Caki2 (cell line): ENCODE measurements around the gene CDC42BPB. TPM values are rescaled to one million over a fixed set of nuclear protein-coding genes. Genes with fewer than 3 reads are reported as not detected.

Experiments
- DNase-seq: peaks from one replicate; pipeline ENCODE4 v3.0.0-alpha.2; 2015; ENCODE audit warnings: low read depth
- in situ Hi-C: cut with HindIII; loops from 2 replicates; pipeline ENCODE4 v1.10.0; 2016; ENCODE audit warnings: low sequenced_read_pairs, low pct_unique_long_range_greater_than_20kb, mixed read lengths
- total RNA-seq: library from RNA; depleted of rRNA; stranded (reverse); fragments of >200 nt; shearing (Covaris generic); gene quantifications from 2 replicates; pipeline ENCODE4 v1.2.3, GENCODE V29; 2014; ENCODE audit warnings: low replicate concordance

The CDC42BPB gene
- total RNA-seq, 1 experiment from 2014 or later: 12.9 TPM

GRCh38 chr14:103081951-103082350 is 24.6 kb upstream of the CDC42BPB start:
- in situ Hi-C loops: no loop called here
- no peak for DNase-seq

GRCh38 chr14:103078860-103079587 is 21.7 kb upstream of the CDC42BPB start:
- in situ Hi-C loops: no loop called here
- DNase-seq: no peak

GRCh38 chr14:103078420-103078749 is 21.0 kb upstream of the CDC42BPB start:
- peak; percentile 49 for DNase-seq
- in situ Hi-C loops: no loop called here

- in situ Hi-C loops: no loop called here
- peak; percentile 94 for DNase-seq
These were observed 17.5 kb upstream of the CDC42BPB start for GRCh38 chr14:103074729-103075367.

- in situ Hi-C loops: no loop called here
- DNase-seq: peak; percentile 84
These were observed 16.8 kb upstream of the CDC42BPB start for GRCh38 chr14:103073876-103074728.

GRCh38 chr14:103073367-103073875 is 16.1 kb upstream of the CDC42BPB start:
- DNase-seq: peak; percentile 98
- in situ Hi-C loops: no loop called here

GRCh38 chr14:103072595-103073366 is 15.4 kb upstream of the CDC42BPB start:
- in situ Hi-C loops: no loop called here
- peak; percentile 98 for DNase-seq

DNA sequence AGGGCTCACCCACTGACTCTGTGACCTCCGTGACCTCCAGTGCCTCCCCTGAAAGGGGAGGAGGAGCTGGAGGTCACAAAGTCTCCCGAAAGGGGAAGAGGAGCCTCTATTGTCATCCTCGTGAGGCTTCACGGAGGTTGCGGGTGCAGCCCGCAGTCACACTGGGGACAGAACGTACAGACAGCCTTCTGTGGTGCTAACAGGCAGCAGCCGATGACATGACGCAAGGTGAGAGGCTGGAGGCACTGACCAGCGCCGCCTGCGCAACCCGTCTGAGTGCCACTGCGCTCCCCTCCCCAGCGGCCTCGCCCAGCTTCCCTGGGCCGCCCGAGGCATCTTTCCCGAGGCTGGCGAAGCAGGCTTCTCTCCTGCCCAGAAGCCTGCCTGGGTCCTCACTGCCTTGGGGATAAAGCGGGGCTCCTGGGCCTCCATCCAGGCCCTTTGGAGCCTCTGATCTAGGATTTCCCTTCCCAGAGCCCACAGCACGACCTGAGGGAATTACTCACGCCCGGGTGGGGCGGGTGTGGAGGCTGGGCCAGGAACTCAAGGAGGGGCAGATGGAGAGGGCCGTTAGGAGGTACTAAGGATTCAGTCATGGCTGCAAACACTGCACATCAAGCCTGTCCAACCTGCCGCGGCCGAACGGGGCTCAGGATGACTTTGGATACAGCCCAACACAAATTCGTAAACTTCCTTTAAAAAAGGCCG is 14.3 kb upstream of the CDC42BPB start:
- peak; percentile 81 for DNase-seq
- in situ Hi-C loops: no loop called here

GRCh38 chr14:103070971-103071542 is 13.7 kb upstream of the CDC42BPB start:
- in situ Hi-C loops: no loop called here
- DNase-seq: peak; percentile 80

- in situ Hi-C loops: no loop called here
- DNase-seq: no peak
These were observed 13.0 kb upstream of the CDC42BPB start for GRCh38 chr14:103070263-103070885.

DNA sequence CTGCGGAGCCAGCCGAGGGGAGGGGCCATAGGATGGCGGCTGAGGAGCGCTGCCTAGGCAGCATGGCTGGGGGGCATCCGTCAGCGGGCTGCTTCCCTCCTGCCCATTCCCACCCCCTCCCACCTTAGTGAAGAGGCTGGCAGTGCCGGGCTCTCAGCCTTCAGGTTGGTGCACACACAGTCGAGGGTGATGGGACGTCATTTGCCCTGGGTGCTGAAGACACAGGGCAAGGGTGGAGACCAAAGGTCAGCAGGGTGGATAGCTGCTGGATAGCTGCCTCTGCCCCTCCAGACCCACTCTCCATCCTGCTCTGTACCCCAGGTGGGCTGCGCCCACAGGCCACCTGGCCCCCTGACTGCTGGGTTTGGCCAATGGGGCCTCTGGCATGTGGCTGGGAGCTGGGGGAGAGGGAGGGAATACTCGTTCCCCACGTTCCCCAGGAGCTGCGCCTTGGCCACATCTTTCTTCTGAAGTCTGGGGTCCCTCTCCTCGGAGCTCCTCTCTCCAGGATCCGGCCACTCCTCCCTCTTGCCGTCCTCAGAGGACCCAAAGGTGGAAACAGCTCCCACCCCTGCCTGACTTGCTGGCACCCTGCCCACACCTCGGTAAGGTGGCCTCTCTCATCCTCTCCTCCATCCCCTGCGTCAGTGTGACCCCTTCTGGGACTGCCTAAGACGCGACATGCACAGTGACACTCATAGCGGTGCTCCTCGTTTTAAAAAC is 11.2 kb upstream of the CDC42BPB start:
- in situ Hi-C loops: no loop called here

DNA sequence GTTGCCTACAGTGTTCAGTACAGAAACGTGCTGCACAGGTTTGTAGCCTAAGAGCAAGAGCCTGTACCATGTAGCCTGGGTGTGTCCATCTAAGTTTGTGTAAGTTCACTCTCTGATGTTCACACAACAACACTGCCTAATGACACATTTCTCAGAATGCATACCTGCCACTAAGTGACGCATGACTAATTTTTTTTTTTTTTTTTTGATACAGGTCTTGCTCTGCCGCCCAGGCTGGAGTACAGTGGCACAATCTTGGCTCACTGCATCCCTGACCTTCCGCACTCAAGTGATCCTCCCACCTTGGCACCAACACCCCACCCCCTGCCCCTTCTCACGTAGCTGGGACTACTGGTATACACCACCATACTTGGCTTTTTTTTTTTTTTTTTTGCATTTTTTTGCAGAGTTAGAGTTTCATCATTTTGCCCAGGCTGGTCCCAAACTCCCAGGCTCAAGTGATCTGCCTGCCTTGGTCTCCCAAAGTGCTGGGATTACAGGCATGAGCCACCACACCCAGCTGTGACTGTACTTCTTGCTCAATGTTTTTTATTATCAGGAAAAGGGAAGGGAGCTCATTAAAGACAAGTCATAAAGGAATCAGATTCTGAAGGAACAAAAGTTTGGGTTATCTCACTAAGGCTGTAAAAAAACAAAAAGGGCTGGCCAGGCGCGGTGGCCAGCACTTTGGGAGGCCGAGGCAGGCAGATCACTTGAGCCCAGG is 10.0 kb upstream of the CDC42BPB start:
- in situ Hi-C loops: no loop called here
- DNase-seq: peak; percentile 97

More for the DNA sequence above, 11.2 kb upstream of the CDC42BPB start:
- DNase-seq: no peak

DNA sequence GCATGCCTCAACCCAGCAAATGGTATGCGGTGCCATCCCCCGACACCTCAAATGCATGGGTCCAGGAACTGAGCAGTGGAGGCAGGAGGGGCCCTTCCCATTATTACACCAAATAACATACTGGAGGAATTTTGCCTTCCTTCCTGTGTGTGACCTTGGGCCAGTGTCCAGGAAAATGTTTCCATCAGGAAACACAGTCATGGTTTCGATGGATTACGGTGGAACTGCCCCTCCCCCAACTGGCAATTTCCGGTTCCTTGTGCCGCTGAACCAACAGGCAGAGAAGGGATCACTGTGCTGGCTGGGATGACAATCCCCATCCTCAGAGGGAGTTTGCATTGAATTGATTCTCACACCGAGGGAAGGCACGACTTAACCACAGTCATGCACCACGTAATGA is 9.1 kb upstream of the CDC42BPB start:
- in situ Hi-C loops: no loop called here
- peak; percentile 71 for DNase-seq

- in situ Hi-C loops: no loop called here
- peak; percentile 78 for DNase-seq
These were observed 8.5 kb upstream of the CDC42BPB start for GRCh38 chr14:103065861-103066260.

DNA sequence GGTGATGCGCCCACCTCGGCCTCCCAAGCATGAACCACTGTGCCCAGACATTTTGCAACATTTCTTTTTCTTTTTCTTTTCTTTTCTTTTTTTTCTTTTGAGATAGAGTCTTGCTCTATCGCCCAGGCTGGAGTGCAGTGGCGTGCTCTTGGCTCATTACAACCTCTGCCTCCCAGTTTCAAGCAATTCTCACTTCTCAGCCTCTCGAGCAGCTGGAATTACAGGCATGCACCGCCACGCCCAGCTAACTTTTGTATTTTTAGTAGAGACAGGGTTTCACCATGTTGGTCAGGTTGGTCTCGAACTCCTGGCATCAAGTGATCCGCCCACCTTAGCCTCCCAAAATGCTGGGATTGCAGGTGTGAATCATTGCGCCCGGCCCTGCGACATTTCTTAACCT is 7.6 kb upstream of the CDC42BPB start:
- in situ Hi-C loops: no loop called here
- peak; percentile 50 for DNase-seq

DNA sequence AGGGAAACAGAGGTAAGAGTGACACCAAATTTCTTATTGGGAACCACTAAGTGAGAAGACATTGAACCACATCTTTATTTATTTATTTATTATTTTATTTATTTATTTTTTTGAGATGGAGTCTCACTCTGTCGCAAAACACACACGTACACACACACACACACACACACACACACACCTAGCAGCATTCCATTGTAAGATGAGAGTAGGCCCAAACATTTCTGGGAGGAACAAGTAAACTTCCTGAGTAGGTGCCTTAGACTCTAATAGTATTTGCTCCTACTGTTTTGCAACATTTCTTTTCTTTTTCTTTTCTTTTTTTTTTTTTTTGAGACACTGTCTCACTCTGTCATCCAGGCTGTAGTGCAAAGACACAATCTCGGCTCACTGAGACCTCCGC is 7.1 kb upstream of the CDC42BPB start:
- DNase-seq: no peak
- in situ Hi-C loops: no loop called here
